ENCODE results near the gene PNPLA6.
A peak's percentile ranks its signal among the peaks of the same experiment; 100 is the strongest.

PNPLA6 gene

DNA sequence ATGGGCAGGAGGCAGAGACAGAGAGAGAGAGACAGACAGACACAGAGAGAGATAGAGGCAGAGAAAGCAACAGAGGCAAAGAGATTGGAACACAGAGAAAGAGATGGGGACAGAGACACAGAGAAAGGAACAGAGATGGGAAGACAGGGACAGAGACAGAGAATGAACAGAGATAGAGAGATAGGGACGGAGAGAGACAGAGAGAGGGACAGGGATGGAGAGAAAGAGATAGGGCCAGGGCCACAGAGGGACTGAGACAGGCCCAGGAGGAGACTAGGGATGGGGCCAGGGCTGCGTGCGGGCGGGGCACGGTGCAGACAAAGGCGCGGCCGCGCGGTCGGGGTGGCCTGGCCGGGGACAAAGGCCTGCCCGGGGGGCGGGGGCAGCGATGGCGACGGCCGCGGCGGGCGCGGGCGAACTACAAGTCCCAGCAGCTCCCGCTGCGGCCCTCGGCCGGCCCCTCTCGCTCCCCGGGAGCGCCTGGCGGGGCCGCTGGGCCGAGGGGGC lies 19.8 kb upstream of the PNPLA6 start, which contains the start of gene ZNF358:
Gene ZNF358, plus strand, starts transcription at position 459 of the 507 bp plus-strand sequence. CDS start 3,140 bp downstream, outside the sequence.
- peak; percentile 18 to 70 for DNase-seq

DNA sequence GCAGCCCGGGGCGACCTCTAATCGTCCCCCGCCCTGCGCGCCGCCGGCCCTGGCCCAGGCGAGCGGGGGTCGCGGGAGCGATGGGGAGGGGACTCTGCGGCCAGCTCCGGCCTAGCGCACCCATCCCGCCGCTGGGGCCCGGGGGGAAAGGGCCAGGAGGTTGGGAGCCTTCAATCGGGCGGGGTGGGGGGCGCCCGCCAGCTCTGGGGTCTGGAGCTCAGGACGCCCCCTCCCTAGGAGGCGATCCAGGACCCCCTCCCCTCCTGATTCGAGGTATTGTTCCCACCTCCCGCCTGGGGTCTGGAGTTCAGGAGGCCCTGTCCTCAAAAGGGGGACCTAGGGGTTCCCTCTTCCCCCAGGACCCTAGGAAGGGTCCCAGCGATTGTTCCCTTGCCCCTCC lies 19.2 kb upstream of the PNPLA6 start:
- DNase-seq: no peak

DNA sequence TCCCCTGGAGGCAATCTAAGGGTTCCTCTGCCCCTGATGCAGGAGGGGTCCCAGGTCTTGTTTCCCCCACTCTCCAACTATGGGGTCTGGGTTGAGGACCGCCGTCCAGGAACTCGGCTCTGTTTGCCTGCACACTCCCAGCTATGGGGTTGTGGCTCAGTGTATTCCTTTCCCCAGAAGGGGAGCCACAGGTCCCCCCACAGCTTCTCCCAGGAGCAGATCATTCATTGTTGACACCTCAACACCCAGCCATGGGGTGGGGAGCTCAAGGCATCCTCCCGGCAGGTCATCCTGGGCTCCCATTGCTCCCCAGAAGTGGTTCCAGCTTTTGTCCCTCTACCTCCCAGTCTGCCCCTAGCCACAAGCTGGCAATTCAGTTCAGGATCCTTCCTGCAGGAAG lies 18.6 kb upstream of the PNPLA6 start:
- no peak for DNase-seq

DNA sequence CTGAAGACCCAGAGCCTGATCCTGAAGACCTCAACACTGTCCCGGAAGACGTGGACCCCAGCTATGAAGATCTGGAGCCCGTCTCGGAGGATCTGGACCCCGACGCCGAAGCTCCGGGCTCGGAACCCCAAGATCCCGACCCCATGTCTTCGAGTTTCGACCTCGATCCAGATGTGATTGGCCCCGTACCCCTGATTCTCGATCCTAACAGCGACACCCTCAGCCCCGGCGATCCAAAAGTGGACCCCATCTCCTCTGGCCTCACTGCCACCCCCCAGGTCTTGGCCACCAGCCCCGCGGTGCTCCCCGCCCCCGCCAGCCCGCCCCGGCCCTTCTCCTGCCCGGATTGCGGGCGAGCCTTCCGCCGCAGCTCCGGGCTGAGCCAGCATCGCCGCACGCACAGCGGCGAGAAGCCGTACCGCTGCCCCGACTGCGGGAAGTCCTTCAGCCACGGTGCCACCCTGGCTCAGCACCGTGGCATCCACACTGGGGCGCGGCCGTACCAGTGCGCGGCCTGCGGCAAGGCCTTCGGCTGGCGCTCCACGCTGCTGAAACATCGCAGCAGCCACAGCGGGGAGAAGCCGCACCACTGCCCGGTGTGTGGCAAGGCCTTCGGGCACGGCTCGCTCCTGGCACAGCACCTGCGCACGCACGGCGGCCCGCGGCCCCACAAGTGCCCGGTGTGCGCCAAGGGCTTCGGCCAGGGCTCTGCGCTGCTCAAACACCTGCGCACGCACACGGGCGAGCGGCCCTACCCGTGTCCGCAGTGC lies 16.0 kb upstream of the PNPLA6 start:
- DNase-seq: no peak

DNA sequence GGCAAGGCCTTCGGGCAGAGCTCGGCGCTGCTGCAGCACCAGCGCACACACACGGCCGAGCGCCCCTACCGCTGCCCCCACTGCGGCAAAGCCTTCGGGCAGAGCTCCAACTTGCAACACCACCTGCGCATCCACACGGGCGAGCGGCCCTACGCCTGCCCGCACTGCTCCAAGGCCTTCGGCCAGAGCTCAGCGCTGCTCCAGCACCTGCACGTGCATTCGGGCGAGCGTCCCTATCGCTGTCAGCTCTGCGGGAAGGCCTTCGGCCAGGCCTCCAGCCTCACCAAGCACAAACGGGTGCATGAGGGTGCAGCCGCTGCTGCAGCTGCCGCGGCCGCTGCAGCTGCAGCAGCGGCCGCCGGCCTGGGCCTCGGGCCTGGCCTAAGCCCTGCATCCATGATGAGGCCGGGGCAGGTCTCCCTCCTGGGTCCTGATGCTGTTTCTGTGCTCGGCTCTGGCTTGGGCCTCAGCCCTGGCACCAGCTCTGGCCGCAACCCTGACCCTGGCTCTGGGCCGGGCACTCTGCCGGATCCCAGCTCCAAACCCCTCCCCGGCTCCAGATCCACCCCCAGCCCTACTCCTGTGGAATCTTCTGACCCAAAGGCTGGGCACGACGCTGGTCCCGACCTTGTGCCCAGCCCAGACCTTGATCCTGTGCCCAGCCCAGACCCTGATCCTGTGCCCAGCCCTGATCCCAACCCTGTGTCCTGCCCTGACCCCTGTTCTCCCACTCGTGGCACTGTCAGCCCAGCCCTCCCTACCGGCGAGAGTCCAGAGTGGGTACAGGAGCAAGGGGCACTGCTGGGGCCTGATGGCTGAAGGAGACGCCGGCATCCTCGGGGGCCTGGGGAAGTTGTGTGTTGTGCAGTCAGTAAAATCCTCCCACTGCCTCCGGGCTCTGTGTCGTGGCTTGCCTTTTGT lies 15.1 kb upstream of the PNPLA6 start:
- no peak for DNase-seq

DNA sequence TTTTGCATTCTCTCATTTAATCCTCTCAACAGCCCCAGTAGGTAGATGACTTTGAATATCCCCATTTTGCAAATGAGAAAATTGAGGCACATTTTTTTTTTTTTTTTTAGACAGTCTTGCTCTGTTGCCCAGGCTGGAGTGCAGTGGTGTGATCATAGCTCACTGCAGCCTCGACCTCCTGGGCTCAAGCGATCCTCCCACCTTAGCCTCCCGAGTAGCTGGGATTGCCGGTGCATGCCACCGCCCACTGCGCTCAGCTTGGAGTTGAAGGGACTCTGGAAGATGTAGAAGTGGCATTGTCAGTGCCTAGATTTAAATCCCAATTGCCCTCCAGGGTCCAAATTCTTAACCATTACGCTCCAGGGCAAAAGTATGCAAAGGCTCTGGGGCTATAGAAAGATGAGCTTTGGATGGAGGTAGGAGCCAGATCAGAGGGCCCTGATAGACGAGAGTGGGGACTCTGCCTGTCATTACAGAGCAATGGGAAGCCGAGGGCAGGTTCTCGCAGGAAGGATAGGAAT lies 13.9 kb upstream of the PNPLA6 start:
- no peak for DNase-seq

DNA sequence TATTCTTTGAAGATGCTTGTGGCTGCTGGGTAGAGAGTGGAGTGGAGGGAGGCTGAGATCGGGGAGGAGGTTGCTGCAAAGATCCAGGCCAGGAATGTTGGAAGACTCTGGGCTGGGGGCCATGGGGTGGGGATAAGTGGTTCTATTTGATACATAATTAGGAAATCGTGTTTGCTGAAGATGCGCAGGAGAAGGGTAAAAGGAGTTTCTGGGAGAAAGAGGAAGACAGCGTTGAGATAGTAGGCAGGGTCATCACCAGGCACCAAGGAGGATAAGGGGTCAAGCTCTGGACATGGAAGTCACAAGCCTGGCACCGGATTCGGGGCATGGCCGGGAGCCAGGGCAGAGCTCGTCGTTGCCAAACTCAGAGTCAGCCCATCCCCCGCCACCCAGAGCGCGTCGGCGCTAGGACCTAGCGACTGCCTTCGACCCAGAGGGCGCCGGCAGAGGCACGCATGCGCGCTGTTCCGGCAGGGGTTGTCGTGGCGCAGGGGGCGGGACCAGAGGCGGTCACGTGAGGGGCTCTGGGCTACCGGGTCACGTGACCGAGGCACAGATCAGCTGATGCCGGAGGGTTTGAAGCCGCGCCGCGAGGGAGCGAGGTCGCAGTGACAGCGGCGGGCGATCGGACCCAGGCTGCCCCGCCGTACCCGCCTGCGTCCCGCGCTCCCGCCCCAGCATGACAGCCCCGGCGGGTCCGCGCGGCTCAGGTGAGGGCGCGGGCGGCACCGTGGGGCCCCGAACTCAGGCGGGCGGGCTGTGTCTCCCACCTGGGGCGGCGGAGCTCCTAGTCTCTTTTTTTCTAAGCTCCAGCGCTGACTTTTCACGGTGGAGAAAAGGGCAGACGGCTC lies 13.2 kb upstream of the PNPLA6 start, which contains the start of gene MCOLN1:
Gene MCOLN1, plus strand, starts transcription at position 553 of the 851 bp plus-strand sequence. Its CDS starts 127 bp downstream, at position 680.
- peak; percentile 94 to 98 for DNase-seq

DNA sequence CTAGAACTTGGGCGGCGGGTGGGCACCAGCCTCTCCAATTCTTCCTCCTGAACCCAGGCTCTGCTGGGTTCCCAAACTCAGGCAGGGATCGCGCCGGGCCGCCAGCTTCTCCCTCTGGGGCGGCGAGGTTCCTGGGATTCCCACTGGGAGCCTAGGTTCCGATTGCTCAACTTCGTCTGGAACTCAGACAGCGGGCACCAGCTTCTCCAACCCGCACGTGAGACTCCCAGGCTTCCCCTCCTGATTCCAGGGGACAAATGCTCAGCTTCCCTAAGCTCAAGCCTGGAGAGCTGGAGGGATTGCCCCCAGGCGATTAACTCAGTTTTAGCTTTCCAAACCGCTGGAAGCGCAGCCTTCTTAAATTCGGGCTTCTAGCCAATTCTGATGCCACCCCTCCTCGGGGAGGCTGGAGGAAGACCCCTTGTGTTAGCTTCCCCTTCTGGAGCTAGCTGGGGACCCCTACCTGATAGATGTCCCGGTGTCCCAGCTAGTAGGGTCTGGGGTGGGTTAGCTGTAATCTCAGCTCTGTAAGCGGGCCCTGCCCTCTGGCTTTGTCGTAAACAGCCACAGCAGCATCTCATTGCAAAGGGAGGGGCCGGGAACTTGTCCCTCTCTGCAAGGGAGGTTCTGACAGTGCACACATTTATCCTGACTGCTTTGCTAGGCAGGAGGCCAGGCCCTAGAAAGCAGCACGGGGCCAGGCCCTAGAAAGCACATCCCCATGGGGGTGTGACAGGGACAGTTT lies 12.4 kb upstream of the PNPLA6 start:
- no peak for DNase-seq

DNA sequence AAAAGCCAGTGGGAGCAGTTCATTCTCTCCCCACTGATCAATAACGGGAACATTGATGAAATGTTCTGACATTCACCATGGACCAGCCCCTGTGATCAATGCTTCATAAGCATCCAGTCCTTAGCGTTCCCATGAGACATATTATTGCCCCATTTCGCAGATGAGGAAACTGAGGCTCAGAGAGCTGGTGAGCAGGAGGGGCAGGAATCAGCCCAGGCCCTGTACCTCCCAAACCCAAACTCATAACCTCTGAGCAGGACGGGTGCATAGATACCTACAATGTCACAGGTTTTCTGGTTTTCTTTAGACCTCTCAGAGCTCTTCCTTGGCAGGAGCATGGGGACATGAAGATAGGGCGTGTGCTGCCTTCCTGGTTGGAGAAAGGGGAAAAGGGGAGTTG lies 11.0 kb upstream of the PNPLA6 start:
- DNase-seq: no peak

DNA sequence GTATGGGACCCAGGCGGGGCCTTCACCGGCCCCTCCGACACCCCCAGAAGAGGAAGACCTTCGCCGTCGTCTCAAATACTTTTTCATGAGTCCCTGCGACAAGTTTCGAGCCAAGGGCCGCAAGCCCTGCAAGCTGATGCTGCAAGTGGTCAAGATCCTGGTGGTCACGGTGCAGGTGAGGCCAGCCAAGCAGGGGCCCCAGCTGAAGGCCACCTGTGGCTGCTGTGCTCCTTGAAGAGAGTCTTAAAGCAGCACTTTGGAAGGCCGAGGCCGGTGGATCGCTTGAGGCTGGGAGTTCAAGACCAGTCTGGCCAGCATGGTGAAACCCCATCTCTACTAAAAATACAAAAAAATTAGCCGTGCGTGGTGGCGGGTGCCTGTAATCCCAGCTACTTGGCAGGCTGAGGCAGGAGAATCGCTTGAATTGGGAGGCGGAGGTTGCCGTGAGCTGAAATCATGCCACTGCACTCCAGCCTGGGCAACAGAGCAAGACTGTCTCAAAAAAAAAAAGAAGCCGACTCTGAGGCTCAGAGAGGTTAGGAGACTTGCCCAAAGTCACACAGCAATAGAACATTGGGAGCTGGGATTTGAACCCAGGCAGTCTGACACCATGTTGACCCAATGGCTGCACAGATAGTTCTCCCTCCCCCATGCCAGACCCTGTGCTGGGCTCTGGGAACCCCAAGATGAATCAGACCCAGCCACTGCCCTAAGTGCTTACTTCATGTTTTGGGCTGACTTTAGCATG lies 10.4 kb upstream of the PNPLA6 start:
- no peak for DNase-seq

DNA sequence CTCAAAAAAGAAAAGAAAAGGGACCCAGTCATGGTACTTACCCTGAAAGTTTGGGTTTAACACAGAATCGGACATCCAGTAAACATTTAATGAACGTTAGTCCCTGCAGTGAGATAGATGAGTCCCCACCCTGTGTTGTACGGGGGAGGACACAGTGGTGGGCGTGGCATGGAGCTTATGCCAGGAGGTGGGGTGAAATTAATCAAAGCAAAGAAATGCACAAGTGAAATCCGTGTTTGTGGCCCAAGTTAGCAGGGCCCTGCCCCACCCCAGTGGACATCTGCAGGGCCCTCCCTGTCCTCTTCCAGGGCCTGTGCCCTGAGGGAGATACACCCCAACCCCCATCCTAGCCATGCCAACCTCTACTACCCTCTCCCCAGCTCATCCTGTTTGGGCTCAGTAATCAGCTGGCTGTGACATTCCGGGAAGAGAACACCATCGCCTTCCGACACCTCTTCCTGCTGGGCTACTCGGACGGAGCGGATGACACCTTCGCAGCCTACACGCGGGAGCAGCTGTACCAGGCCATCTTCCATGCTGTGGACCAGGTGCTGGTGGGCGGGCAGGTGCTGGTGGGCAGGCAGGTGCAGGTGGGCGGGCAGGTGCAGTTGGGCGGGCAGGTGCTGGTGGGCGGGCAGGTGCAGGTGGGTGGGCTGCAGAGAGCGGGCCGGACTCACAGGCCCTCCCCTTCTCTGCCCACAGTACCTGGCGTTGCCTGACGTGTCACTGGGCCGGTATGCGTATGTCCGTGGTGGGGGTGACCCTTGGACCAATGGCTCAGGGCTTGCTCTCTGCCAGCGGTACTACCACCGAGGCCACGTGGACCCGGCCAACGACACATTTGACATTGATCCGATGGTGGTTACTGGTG lies 9.2 kb upstream of the PNPLA6 start:
- no peak for DNase-seq

DNA sequence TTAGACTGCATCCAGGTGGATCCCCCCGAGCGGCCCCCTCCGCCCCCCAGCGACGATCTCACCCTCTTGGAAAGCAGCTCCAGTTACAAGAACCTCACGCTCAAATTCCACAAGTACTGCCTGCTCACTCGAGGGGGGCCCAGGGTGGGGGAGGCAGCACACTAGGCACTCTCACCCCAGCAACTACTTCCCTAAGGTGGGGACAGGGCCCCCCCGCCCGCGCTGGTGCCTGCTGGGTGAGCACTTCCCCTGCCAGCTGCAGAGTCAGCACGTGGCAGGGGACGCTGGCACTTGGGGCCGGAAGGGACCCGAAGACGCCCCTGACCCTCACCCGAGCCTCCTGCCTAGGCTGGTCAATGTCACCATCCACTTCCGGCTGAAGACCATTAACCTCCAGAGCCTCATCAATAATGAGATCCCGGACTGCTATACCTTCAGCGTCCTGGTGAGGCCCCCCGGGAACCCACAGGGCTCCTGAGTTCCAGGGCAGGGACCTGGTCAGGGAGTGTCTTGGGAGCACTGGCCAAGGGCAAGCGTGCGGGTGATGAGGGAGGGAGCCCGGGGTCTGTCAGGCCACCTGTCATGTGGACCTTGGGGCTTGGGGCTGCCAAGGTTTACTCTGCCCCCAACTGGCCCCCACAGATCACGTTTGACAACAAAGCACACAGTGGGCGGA lies 7.9 kb upstream of the PNPLA6 start:
- DNase-seq: no peak

DNA sequence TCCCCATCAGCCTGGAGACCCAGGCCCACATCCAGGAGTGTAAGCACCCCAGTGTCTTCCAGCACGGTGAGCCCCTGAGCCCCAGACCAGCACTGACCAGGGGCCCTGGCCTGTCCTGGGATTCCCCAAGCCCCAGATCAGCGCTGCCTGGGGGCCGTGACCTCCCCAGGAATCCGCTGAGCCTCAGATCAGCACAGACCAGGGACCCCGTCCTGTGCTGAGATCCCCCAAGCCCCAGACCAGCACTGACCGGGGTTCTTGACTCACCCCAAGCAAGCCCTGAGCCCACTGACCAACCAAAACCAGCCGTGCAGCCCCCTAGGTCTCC lies 7.4 kb upstream of the PNPLA6 start:
- no peak for DNase-seq

DNA sequence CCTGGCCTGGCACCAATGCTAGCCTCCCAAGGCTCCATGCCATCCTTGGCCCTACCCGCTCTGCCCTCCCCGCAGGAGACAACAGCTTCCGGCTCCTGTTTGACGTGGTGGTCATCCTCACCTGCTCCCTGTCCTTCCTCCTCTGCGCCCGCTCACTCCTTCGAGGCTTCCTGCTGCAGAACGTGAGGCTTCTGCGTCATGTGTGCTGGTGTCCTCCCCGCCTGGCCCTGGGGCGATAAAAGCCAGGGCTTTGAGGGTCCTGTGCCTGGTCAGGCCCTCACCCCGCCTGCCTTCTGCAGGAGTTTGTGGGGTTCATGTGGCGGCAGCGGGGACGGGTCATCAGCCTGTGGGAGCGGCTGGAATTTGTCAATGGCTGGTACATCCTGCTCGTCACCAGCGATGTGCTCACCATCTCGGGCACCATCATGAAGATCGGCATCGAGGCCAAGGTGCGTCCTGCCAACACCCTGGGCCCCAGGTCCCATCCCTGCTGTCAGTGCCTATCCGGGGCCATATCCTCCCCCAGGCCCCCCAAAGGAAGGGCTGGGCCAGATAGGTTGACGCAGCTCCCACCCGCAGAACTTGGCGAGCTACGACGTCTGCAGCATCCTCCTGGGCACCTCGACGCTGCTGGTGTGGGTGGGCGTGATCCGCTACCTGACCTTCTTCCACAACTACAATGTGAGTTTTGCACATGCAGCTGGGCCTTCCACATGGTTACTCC lies 6.8 kb upstream of the PNPLA6 start:
- no peak for DNase-seq

DNA sequence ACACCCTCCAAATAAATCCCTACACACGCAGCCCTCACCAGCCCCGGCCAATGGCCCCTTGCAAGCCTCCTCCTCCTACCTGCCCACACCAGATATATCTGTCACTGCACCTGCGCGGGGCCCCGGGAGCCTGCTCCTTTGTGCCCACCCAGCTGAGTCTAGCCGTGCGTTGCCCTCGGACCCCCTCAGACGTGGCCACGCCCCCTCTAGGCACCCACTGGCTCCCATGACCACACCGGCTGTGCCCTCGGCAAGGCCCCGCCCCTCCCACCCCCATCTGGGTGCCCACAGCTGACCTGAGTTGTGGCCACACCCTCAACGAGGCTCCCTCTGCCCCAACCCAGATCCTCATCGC lies 6.3 kb upstream of the PNPLA6 start:
- DNase-seq: no peak

DNA sequence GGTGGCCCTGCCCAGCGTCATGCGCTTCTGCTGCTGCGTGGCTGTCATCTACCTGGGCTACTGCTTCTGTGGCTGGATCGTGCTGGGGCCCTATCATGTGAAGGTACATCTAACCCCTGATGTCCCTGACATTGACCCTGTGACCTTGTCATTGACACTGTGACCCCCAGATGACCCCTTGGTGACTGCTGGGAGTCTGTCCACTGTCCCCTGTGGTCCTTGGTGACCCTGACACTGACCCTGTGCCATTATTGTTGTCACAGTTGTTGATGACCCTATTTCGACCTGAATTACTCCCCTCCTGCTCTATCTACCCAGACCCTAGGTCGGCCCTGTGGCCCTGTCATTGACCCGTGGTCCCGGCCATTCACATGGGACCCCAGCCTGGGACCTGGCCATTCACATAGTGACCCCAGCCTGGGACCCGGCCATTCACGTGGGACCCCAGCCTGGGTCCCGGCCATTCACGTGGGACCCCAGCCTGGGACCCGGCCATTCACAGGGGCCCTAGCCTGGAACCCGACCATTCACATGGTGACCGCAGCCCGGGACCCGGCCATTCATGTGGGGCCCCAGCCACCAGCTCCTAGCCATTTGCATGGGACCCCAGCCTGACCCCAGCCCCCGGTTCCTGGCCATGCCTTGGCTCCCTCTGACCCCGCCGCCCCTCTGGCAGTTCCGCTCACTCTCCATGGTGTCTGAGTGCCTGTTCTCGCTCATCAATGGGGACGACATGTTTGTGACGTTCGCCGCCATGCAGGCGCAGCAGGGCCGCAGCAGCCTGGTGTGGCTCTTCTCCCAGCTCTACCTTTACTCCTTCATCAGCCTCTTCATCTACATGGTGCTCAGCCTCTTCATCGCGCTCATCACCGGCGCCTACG lies 5.7 kb upstream of the PNPLA6 start:
- DNase-seq: no peak

DNA sequence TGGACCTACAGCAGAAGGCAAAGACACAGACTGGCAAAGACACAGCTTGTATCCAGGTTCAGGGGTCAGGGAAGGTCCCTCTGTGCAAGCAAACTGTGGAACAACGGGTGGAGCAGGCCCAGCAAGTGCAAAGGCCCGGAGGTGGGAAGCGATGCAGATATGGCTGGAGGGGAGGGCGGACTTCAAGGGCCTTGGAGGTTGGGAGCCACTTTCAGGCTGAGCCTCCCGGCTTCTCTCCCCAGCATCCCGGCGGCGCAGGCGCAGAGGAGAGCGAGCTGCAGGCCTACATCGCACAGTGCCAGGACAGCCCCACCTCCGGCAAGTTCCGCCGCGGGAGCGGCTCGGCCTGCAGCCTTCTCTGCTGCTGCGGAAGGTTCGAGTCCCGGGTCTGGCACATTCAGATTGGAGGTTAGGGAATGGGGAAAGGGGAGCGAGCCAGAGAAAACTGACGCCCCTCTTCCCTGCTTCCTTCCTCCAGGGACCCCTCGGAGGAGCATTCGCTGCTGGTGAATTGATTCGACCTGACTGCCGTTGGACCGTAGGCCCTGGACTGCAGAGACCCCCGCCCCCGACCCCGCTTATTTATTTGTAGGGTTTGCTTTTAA lies 2.1 kb upstream of the PNPLA6 start:
- peak in 1 of 2 experiments; percentile 31 for DNase-seq

Data from SHP77 (cell line).